BE2C (cell line): ENCODE data around the gene SIN3A.

Source experiments
- DNase-seq: peaks from one replicate; pipeline ENCODE4 v3.0.0-alpha.2; 2020
- H3K27me3 ChIP-seq: fragments of 250-450 bp; sonication (Bioruptor Pico); 2 replicates; pipeline ENCODE4 v1.5.1; 2020; ENCODE audit warnings: mild to moderate bottlenecking
- H3K36me3 ChIP-seq: fragments of 250-450 bp; sonication (Bioruptor Pico); 2 replicates; pipeline ENCODE4 v1.5.1; 2020; ENCODE audit warnings: mild to moderate bottlenecking
- H3K4me1 ChIP-seq: fragments of 250-450 bp; sonication (Bioruptor Pico); 2 replicates; pipeline ENCODE4 v1.5.1; 2020
- H3K4me3 ChIP-seq: 2 replicates; pipeline ENCODE4 v1.5.1; 2011; ENCODE audit warnings: low read depth, low read length
- H3K9me3 ChIP-seq: fragments of 250-450 bp; sonication (Bioruptor Pico); 2 replicates; pipeline ENCODE4 v1.5.1; 2020
- CTCF ChIP-seq: IDR thresholded peaks from 2 replicates; pipeline ENCODE4 v1.5.1; 2012; ENCODE audit warnings: mild to moderate bottlenecking, low read depth, low read length

Gene SIN3A

GRCh38 chr15:75454471-75455378 is 3.2 kb upstream of the SIN3A start:
- no peaks in the 10 kb centered on the region for H3K9me3 ChIP-seq
- H3K27me3 ChIP-seq = no peaks in the 10 kb centered on the region
- H3K36me3 ChIP-seq = no peaks in the 10 kb centered on the region
- no peak for TF ChIP-seq CTCF
- H3K4me3 ChIP-seq = peak overlapping the region; percentile 91
- H3K4me1 ChIP-seq = no peaks in the 10 kb centered on the region
- peak; percentile 82 for DNase-seq

GRCh38 chr15:75453703-75454470 is 2.4 kb upstream of the SIN3A start:
- peak; percentile 99 for DNase-seq
- Histone ChIP-seq H3K4me1 (no peaks in the 10 kb centered on the region), H3K9me3 (no peaks in the 10 kb centered on the region), H3K36me3 (no peaks in the 10 kb centered on the region), H3K4me3 (peak overlapping the region; percentile 91), H3K27me3 (no peaks in the 10 kb centered on the region)
- TF ChIP-seq CTCF = no peak

- Histone ChIP-seq H3K4me1 (no peaks in the 10 kb centered on the region), H3K9me3 (no peaks in the 10 kb centered on the region), H3K4me3 (peak overlapping the region; percentile 75), H3K36me3 (no peaks in the 10 kb centered on the region), H3K27me3 (no peaks in the 10 kb centered on the region)
- peak; percentile 46 for DNase-seq
- 0 out of 2 replicates have a peak, but pooled peaks have one; percentile 19 for TF ChIP-seq CTCF
Observed at GRCh38 chr15:75452865-75453702, 1.6 kb upstream of the SIN3A start.

GRCh38 chr15:75452364-75452864 is 924 bp upstream of the SIN3A start:
- H3K27me3 ChIP-seq = no peaks in the 10 kb centered on the region
- peak; percentile 80 for DNase-seq
- no peaks in the 10 kb centered on the region for H3K4me1 ChIP-seq
- no peak for TF ChIP-seq CTCF
- no peaks in the 10 kb centered on the region for H3K36me3 ChIP-seq
- H3K4me3 ChIP-seq = peak overlapping the region; percentile 75
- no peaks in the 10 kb centered on the region for H3K9me3 ChIP-seq

GRCh38 chr15:75451202-75451673 is 252 bp downstream of the SIN3A start:
- TF ChIP-seq CTCF = no peak
- Histone ChIP-seq H3K9me3 (no peaks in the 10 kb centered on the region), H3K36me3 (no peaks in the 10 kb centered on the region), H3K27me3 (no peaks in the 10 kb centered on the region), H3K4me3 (peak overlapping the region; percentile 74), H3K4me1 (no peaks in the 10 kb centered on the region)
- no peak for DNase-seq
